Esophagus squamous epithelium (tissue), 5 donors: ENCODE results near the gene SCAF1. TPM values are rescaled to one million over a fixed set of nuclear protein-coding genes. Genes with fewer than 3 reads are reported as not detected.

Experiments
- DNase-seq: peaks from one replicate; lab custom pipeline; 2025; lab: John Stamatoyannopoulos, UW
- H3K27ac ChIP-seq, 4 donors: fragments of 200-600 bp; sonication (generic); one replicate each; pipeline ENCODE4 v1.5.1; 2016 to 2019; ENCODE audit warnings: mild to moderate bottlenecking in 1 of 4
- H3K27me3 ChIP-seq, 4 donors: fragments of 200-600 bp; sonication (generic); 1 replicate in 3 of 4; 2 replicates in 1 of 4; pipeline versions ENCODE4 v1.5.1 to v1.6.0; 2017 to 2021; ENCODE audit warnings: antibody characterized with exemption in 1 of 4
- H3K36me3 ChIP-seq, 3 donors: fragments of 200-600 bp; sonication (generic); one replicate each; pipeline ENCODE4 v1.5.1; 2016 to 2019
- H3K4me1 ChIP-seq, 3 donors: fragments of 200-600 bp; sonication (generic); one replicate each; pipeline ENCODE4 v1.5.1; 2017 to 2019
- H3K4me3 ChIP-seq, 4 donors: fragments of 200-600 bp; sonication (generic); 1 replicate in 3 of 4; 2 replicates in 1 of 4; pipeline ENCODE4 v1.5.1; 2016 to 2019; ENCODE audit warnings: mild to moderate bottlenecking in 2 of 4, moderate library complexity in 1 of 4
- H3K9me3 ChIP-seq, 3 donors: fragments of 200-600 bp; sonication (generic); one replicate each; pipeline ENCODE4 v1.5.1; 2016 to 2019
- POLR2A ChIP-seq, 4 donors: fragments of 450-650 bp; IDR thresholded peaks; one replicate each; pipeline ENCODE4 v1.6.1; 2017; ENCODE audit warnings: antibody characterized with exemption in 4 of 4, mild to moderate bottlenecking in 4 of 4, moderate library complexity in 3 of 4
- WGBS, 2 donors: methylation state at CpG; one replicate each; pipeline ENCODE4 v1.1.5; 2018; 5-methylcytosine and 5-hydroxymethylcytosine counted together
- intact Hi-C: fragments of 100-400 bp; cut with DNase I; formaldehyde crosslinking; loops from one replicate; pipeline ENCODE4 v1.15.0; 2022
- total RNA-seq, 4 donors: library from RNA; depleted of rRNA; stranded (reverse); fragments of >200 nt; gene quantifications; one replicate each; pipeline ENCODE4 v1.1.0, GENCODE V29; 2016
- TF ChIP-seq, protein P1 (sequence below), 6 experiments: fragments of 450-650 bp in 4 of 6; fragments of 200-600 bp in 2 of 6; sonication (generic) in 2 of 6; IDR thresholded peaks; one replicate each; pipeline ENCODE4 v1.5.1; 2016 to 2019; ENCODE audit warnings: antibody characterized with exemption in 6 of 6, mild to moderate bottlenecking in 4 of 6, moderate library complexity in 4 of 6
- donor health status: DM: yes; HTN: yes; CAD: no.

SCAF1 gene
- total RNA-seq, 4 donors from 2014 or later = 11.0 to 24.8 (median 15.2) TPM

DNA sequence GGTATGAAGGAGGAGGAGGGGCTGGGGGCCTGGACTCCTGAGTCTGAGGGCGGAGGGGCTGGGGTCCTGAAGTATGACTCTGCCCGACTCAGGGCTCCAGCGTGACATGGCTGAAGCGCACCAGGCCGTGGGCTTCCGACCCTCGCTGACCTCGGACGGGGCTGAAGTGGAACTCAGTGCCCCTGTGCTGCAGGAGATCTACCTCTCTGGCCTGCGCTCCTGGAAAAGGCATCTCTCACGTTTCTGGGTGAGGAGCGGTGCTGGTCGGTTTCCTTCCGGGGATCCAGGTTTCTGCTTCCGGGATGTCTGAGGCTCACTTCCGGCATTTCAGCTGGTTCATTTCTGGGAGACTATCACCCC lies 50.1 kb downstream of the SCAF1 start:
- WGBS, 2 donors = 73 to 74% methylated on average over 9 to 15 of the region's 16 CpGs
- no peak for TF ChIP-seq POLR2A (IDR thresholded peaks at IDR 0.05)
- TF ChIP-seq, protein P1, sequence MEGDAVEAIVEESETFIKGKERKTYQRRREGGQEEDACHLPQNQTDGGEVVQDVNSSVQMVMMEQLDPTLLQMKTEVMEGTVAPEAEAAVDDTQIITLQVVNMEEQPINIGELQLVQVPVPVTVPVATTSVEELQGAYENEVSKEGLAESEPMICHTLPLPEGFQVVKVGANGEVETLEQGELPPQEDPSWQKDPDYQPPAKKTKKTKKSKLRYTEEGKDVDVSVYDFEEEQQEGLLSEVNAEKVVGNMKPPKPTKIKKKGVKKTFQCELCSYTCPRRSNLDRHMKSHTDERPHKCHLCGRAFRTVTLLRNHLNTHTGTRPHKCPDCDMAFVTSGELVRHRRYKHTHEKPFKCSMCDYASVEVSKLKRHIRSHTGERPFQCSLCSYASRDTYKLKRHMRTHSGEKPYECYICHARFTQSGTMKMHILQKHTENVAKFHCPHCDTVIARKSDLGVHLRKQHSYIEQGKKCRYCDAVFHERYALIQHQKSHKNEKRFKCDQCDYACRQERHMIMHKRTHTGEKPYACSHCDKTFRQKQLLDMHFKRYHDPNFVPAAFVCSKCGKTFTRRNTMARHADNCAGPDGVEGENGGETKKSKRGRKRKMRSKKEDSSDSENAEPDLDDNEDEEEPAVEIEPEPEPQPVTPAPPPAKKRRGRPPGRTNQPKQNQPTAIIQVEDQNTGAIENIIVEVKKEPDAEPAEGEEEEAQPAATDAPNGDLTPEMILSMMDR (IDR thresholded peaks at IDR 0.05) = no peak
- intact Hi-C loops = no loop called here
- H3K9me3 ChIP-seq = no peaks in the 10 kb centered on the region
- peaks cover 16 to 41% (median 29%) of the 10 kb centered on the region in 3 donors for H3K4me1 ChIP-seq
- no peak overlapping the region for H3K4me3 ChIP-seq
- no peak overlapping the region for H3K27ac ChIP-seq
- H3K36me3 ChIP-seq = peaks cover 0 to 18% (median 0%) of the 10 kb centered on the region in 3 donors
- peaks cover 0 to 35% (median 0%) of the 10 kb centered on the region in 4 donors for H3K27me3 ChIP-seq
- no peak for DNase-seq

DNA sequence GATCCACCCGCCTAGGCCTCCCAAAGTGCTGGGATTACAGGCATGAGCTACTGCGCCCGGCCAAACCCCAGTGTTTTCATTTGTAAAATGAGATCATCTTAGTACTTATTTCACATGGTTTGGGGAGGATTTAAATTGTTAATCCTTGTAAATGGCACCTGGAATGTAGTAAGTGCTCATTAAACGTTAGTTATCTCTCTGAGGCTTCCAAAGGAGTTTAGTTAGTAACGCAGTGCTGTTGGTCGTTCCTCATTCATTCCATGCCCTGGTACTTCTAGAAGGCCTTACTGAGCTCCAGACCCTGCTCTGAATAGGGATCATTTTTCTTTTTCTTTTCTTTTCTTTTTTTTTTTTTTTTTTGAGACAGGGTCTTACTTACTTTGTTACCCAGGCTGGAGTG lies 54.1 kb downstream of the SCAF1 start:
- no peak overlapping the region for H3K27ac ChIP-seq
- intact Hi-C loops = no loop called here
- H3K4me1 ChIP-seq = peaks cover 0 to 9% (median 7%) of the 10 kb centered on the region in 3 donors
- WGBS, 2 donors = 65 to 78% methylated on average over 5 to 6 of the region's 6 CpGs
- H3K27me3 ChIP-seq = peaks cover 0 to 16% (median 0%) of the 10 kb centered on the region in 4 donors
- H3K4me3 ChIP-seq = no peak overlapping the region
- TF ChIP-seq, protein P1 (IDR thresholded peaks at IDR 0.05) = no peak
- DNase-seq = no peak
- no peaks in the 10 kb centered on the region for H3K9me3 ChIP-seq
- H3K36me3 ChIP-seq = no peaks in the 10 kb centered on the region

DNA sequence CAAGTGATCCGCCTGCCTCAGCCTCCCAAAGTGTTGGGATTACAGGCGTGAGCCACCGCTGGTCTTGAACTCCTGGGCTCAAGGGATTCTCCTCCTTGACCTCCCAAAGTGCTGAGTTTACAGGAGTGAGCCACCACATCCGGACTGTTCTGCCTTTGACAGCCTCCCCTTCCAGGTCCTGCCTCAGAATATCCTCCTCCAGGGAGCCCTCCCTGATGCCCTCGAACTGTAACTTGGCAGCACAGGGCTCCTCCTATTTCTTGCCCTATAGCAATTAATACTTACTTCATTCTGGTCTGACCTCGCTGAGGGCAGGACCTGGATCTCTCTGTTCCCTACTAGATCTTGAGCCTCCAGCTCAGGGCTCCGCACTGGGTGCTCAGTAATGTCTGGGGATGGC lies 54.9 kb downstream of the SCAF1 start:
- 89 to 93% methylated on average over 3 to 5 of the region's 7 CpGs for WGBS, 2 donors
- peaks cover 0 to 2% (median 0%) of the 10 kb centered on the region in 3 donors for H3K4me1 ChIP-seq
- H3K27me3 ChIP-seq = peaks cover 0 to 14% (median 0%) of the 10 kb centered on the region in 4 donors
- no peaks in the 10 kb centered on the region for H3K9me3 ChIP-seq
- no peak for DNase-seq
- TF ChIP-seq, protein P1 (IDR thresholded peaks at IDR 0.05) = no peak
- no peak for TF ChIP-seq POLR2A (IDR thresholded peaks at IDR 0.05)
- intact Hi-C loops = no loop called here
- H3K36me3 ChIP-seq = no peaks in the 10 kb centered on the region
- no peak overlapping the region for H3K27ac ChIP-seq
- H3K4me3 ChIP-seq = no peak overlapping the region

DNA sequence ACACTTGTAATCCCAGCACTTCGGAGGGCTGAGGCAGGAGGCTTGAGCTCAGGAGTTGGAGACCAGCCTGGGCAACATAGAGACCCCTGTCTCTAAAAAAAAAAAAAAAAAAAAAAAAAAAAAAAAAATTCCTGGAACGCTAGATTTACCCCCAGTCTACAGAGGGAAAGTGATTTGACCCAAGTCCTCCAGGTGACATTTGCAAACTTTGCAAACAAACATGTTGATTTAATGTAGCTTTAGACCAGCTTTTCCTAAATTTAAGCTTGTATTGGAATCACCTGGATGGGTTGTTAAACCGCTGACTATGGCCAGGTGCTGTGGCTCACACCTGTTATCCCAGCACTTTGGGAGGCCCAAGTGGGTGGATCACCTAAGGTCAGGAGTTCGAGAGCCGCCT lies 57.4 kb downstream of the SCAF1 start:
- H3K4me3 ChIP-seq = no peak overlapping the region
- H3K27ac ChIP-seq = no peak overlapping the region
- no peak for DNase-seq
- intact Hi-C loops = no loop called here
- H3K4me1 ChIP-seq = no peaks in the 10 kb centered on the region
- no peaks in the 10 kb centered on the region for H3K36me3 ChIP-seq
- no peaks in the 10 kb centered on the region for H3K9me3 ChIP-seq
- peaks cover 0 to 6% (median 0%) of the 10 kb centered on the region in 4 donors for H3K27me3 ChIP-seq
- TF ChIP-seq, protein P1 (IDR thresholded peaks at IDR 0.05) = no peak
- no peak for TF ChIP-seq POLR2A (IDR thresholded peaks at IDR 0.05)
- WGBS, 2 donors = 72 to 84% methylated on average over 3 to 5 of the region's 5 CpGs

DNA sequence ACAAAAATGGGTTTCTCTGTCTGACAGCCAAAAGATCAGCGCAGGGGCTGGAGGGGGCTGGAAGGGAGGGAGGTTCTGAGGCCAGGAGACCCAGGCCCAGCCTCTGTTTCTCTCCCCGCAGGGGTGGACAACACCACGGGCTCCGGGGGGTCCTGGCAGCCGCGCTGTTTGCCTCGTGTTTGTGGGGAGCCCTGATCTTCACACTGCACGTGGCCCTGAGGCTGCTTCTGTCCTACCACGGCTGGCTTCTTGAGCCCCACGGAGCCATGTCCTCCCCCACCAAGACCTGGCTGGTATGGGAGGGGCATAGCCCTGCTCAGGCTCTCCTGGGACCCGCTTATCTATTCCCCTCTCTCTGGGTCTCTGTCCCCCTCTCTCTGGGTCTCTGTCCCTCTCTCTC lies 58.6 kb downstream of the SCAF1 start:
- intact Hi-C loops = no loop called here
- TF ChIP-seq POLR2A (IDR thresholded peaks at IDR 0.05) = no peak
- TF ChIP-seq, protein P1 (IDR thresholded peaks at IDR 0.05) = no peak
- Histone ChIP-seq H3K4me3 (no peak overlapping the region), H3K27me3 (peaks cover 0 to 6% (median 0%) of the 10 kb centered on the region in 4 donors), H3K4me1 (no peaks in the 10 kb centered on the region), H3K9me3 (no peaks in the 10 kb centered on the region), H3K27ac (no peak overlapping the region), H3K36me3 (no peaks in the 10 kb centered on the region)
- DNase-seq = no peak
- WGBS, 2 donors = 54 to 65% methylated on average over 5 to 10 of the region's 11 CpGs
